Mesendoderm (in vitro differentiated cells): ENCODE data around the gene CYSRT1.
"Not testable (repeated sequence)": the region's sequence is repeated elsewhere in the genome, so short reads cannot be mapped to it uniquely, and the experiment has no call there.

Source experiments
- DNase-seq: peaks from one replicate; pipeline ENCODE4 v3.0.0; 2013
- H2AK5ac ChIP-seq: 2 replicates; pipeline ENCODE4 v1.6.1; 2013; ENCODE audit warnings: low read length, inconsistent platforms
- H2BK120ac ChIP-seq: 2 replicates; pipeline ENCODE4 v1.6.1; 2013; ENCODE audit warnings: low read depth, mild to moderate bottlenecking, low read length, moderate library complexity, mixed read lengths
- H2BK15ac ChIP-seq: replicated peaks from 2 replicates; pipeline ENCODE4 v1.6.1; 2013; ENCODE audit warnings: low read depth, mild to moderate bottlenecking, moderate library complexity
- H2BK5ac ChIP-seq: 2 replicates; pipeline ENCODE4 v1.6.1; 2013; ENCODE audit warnings: low read length, inconsistent platforms
- H3K18ac ChIP-seq: 2 replicates; pipeline ENCODE4 v1.6.1; 2013; ENCODE audit warnings: mild to moderate bottlenecking, low read length, mixed read lengths
- H3K23ac ChIP-seq: one replicate; pipeline ENCODE4 v1.6.1; 2013; ENCODE audit warnings: low read length
- H3K27ac ChIP-seq: 2 replicates; pipeline ENCODE4 v1.5.1; 2013; ENCODE audit warnings: low read depth, mild to moderate bottlenecking, inconsistent platforms, low read length, moderate library complexity
- H3K27me3 ChIP-seq: 2 replicates; pipeline ENCODE4 v1.6.1; 2013; ENCODE audit warnings: low read length, control low read depth, mild to moderate bottlenecking, inconsistent platforms; ENCODE audit not compliant: insufficient read depth, poor library complexity
- H3K36me3 ChIP-seq: 2 replicates; pipeline ENCODE4 v1.6.1; 2013; ENCODE audit warnings: low read length, inconsistent platforms; ENCODE audit not compliant: control insufficient read depth, insufficient read depth
- H3K4ac ChIP-seq: one replicate; pipeline ENCODE4 v1.6.1; 2013; ENCODE audit warnings: low read depth, mild to moderate bottlenecking, low read length, moderate library complexity
- H3K4me1 ChIP-seq: 2 replicates; pipeline ENCODE4 v1.6.1; 2013; ENCODE audit warnings: low read depth, low read length, inconsistent platforms; ENCODE audit not compliant: control insufficient read depth
- H3K4me2 ChIP-seq: 2 replicates; pipeline ENCODE4 v1.6.1; 2013; ENCODE audit warnings: low read length
- H3K4me3 ChIP-seq: 2 replicates; pipeline ENCODE4 v1.5.1; 2013; ENCODE audit warnings: mild to moderate bottlenecking, low read length
- H3K56ac ChIP-seq: one replicate; pipeline ENCODE4 v1.6.1; 2013; ENCODE audit warnings: low read length
- H3K79me1 ChIP-seq: 2 replicates; pipeline ENCODE4 v1.6.1; 2013; ENCODE audit warnings: low read length, inconsistent platforms
- H3K79me2 ChIP-seq: 2 replicates; pipeline ENCODE4 v1.6.1; 2013; ENCODE audit warnings: mild to moderate bottlenecking, low read length; ENCODE audit not compliant: control insufficient read depth, insufficient read depth
- H3K9ac ChIP-seq: 2 replicates; pipeline ENCODE4 v1.6.1; 2013; ENCODE audit warnings: low read length, inconsistent platforms
- H4K5ac ChIP-seq: one replicate; pipeline ENCODE4 v1.6.1; 2013; ENCODE audit warnings: low read length
- H4K8ac ChIP-seq: one replicate; pipeline ENCODE4 v1.6.1; 2013; ENCODE audit warnings: low read depth, mild to moderate bottlenecking, control low read depth, low read length, moderate library complexity
- WGBS: extraction: QIAGEN DNeasy Blood & Tissue Kit; methylation state at CpG from one replicate; pipeline ENCODE4 v1.1.7; 2013; ENCODE audit warnings: low lambda C conversion rate, missing lambda C conversion rate; ENCODE audit not compliant: insufficient coverage; ENCODE audit errors: extremely low coverage; 5-methylcytosine and 5-hydroxymethylcytosine counted together

Gene CYSRT1

DNA sequence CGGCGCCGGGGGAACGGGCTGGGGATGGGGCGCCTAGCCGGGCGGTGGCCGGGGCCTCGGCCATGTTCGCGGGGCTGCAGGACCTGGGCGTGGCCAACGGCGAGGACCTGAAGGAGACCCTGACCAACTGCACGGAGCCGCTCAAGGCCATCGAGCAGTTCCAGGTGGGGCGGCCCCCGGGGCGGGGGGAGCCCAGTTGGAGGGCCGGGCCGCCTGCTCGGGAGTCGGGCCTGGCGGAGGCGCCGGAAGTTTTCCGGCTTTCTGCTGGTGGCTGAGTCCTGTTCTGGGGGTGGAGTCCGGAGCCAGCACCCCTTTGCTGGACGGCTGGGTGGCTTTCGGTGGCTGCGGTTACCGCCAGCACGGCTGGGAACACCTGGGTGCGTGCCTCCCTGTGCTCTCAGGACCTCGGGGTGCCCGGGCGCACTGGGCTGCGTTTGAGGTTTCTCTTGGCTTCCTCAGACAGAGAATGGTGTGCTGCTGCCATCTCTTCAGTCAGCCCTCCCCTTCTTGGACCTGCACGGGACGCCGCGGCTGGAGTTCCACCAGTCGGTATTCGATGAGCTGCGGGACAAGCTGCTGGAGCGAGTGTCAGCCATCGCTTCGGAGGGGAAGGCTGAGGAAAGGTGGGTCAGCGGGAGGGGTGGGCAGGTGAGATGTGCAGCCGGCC is 30.6 kb downstream of the CYSRT1 start:
- peaks cover 16% of the 10 kb centered on the region for H3K79me2 ChIP-seq
- peaks cover 4% of the 10 kb centered on the region for H3K4me1 ChIP-seq
- no peak overlapping the region for H4K5ac ChIP-seq
- no peak overlapping the region for H3K23ac ChIP-seq
- H2AK5ac ChIP-seq, result no peak overlapping the region
- H2BK15ac ChIP-seq, result no peak overlapping the region
- peaks cover 9% of the 10 kb centered on the region for H3K79me1 ChIP-seq
- peak overlapping the region; percentile 92 for H4K8ac ChIP-seq
- peak overlapping the region; percentile 82 for H3K4me3 ChIP-seq
- H2BK5ac ChIP-seq, result no peak overlapping the region
- peak overlapping the region; percentile 54 for H3K27ac ChIP-seq
- no peaks in the 10 kb centered on the region for H3K27me3 ChIP-seq
- H3K4ac ChIP-seq, result peak overlapping the region; percentile 89
- no CpG with 5 or more reads among the region's 51 CpGs for WGBS
- H3K9ac ChIP-seq, result peak overlapping the region; percentile 94
- peak; percentile 66 for DNase-seq
- H3K18ac ChIP-seq, result peak overlapping the region; percentile 81
- H3K36me3 ChIP-seq, result peaks cover 3% of the 10 kb centered on the region
- no peak overlapping the region for H2BK120ac ChIP-seq
- H3K56ac ChIP-seq, result peak overlapping the region; percentile 85
- peak overlapping the region; percentile 51 for H3K4me2 ChIP-seq

DNA sequence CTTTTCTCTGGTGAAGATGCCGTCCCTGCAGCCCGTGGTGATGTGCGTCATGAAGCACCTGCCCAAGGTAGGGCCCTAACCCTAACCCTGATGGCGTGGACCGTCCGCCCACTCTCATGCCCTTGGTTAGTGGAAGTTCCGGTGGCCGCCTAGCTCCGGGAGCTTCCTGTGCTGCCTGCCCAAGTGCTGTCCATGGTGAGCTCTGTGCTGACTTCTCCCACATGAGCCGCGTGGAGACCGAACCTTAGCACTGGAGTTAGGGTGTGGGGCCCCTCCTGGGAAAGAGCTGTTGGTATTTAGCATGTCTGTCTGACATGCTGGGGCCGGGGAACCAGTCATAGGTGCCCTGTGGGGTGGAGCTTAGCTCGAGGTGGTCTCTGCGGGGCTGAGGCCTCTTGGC is 31.4 kb downstream of the CYSRT1 start:
- no peak overlapping the region for H2BK5ac ChIP-seq
- no peak overlapping the region for H2BK15ac ChIP-seq
- peak overlapping the region; percentile 51 for H3K4me2 ChIP-seq
- no peak for DNase-seq
- H3K56ac ChIP-seq, result peak overlapping the region; percentile 85
- H3K79me1 ChIP-seq, result peaks cover 9% of the 10 kb centered on the region
- no peak overlapping the region for H3K23ac ChIP-seq
- peak overlapping the region; percentile 94 for H3K9ac ChIP-seq
- H3K36me3 ChIP-seq, result peaks cover 3% of the 10 kb centered on the region
- H3K27me3 ChIP-seq, result no peaks in the 10 kb centered on the region
- no peak overlapping the region for H4K5ac ChIP-seq
- H3K27ac ChIP-seq, result no peak overlapping the region
- no peak overlapping the region for H3K4ac ChIP-seq
- H3K79me2 ChIP-seq, result peaks cover 16% of the 10 kb centered on the region
- peaks cover 3% of the 10 kb centered on the region for H3K4me1 ChIP-seq
- WGBS, result no CpG with 5 or more reads among the region's 15 CpGs
- H3K18ac ChIP-seq, result no peak overlapping the region
- H2AK5ac ChIP-seq, result no peak overlapping the region
- H3K4me3 ChIP-seq, result no peak overlapping the region
- no peak overlapping the region for H2BK120ac ChIP-seq
- H4K8ac ChIP-seq, result no peak overlapping the region

DNA sequence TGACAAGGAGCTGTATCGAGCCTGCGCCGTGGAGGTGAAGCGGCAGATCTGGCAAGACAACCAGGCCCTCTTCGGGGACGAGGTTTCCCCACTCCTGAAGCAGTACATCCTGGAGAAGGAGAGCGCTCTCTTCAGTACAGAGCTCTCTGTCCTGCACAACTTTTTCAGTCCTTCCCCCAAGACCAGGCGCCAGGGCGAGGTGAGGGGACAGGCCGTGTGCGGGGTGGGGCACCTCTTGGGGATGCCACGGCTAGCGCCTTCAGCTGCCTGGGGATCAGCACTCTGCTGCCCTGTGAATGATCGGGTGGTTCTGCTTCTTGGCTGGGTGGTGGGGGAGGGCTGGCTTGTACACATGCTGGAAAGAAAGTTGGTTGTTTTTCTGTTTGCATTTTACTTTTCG is 31.9 kb downstream of the CYSRT1 start:
- Histone ChIP-seq H3K27ac (no peak overlapping the region), H3K27me3 (no peaks in the 10 kb centered on the region), H3K36me3 (peaks cover 3% of the 10 kb centered on the region), H3K9ac (peak overlapping the region; percentile 2), H3K18ac (no peak overlapping the region), H3K4me2 (no peak overlapping the region), H2AK5ac (no peak overlapping the region), H3K79me2 (peaks cover 16% of the 10 kb centered on the region), H4K5ac (no peak overlapping the region), H3K56ac (no peak overlapping the region), H3K4ac (no peak overlapping the region), H3K4me3 (no peak overlapping the region), H3K23ac (no peak overlapping the region), H2BK15ac (no peak overlapping the region), H3K4me1 (peaks cover 3% of the 10 kb centered on the region), H2BK5ac (no peak overlapping the region), H4K8ac (no peak overlapping the region), H2BK120ac (no peak overlapping the region), H3K79me1 (peaks cover 9% of the 10 kb centered on the region)
- WGBS, result no CpG with 5 or more reads among the region's 15 CpGs
- no peak for DNase-seq

DNA sequence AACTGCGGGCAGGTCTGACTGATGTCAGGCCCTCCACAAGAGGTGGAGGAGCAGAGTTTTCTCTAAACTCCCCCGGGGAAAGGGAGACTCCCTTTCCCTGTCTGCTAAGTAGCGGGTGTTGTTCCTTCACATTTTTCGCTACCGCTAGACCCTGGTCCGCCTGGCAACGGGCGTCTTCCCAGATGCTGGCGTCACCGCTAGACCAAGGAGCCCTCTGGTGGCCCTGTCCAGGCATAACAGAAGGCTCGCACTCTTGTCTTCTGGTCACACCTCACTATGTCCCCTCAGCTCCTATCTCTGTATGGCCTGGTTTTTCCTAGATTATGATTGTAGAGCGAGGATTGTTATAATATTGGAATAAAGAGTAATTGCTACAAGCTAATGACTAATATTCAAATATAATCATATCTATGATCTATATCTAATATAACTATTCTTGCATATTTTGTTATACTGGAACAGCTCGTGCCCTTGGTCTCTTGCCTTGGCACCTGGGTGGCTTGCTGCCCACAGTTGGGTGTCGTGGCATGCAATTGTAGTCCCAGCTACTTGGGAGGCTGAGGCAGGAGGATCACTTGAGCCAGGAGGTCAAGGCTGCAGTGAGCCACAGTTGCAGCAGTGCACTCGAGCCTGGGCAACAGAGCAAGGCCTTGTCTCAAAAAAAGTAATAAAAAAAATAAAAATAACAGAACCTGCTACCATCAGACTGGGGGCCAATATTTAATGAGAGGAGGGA is 37.4 kb downstream of the CYSRT1 start:
- not testable (repeated sequence) for H3K79me2 ChIP-seq, H2AK5ac ChIP-seq, H3K18ac ChIP-seq, H3K79me1 ChIP-seq, H3K27ac ChIP-seq, H3K4me2 ChIP-seq, H2BK120ac ChIP-seq, H3K9ac ChIP-seq, H2BK5ac ChIP-seq, H3K4ac ChIP-seq, H4K8ac ChIP-seq, H3K4me1 ChIP-seq, H3K56ac ChIP-seq, H3K4me3 ChIP-seq, H4K5ac ChIP-seq, H3K23ac ChIP-seq, H2BK15ac ChIP-seq, H3K27me3 ChIP-seq
- peaks cover 11% of the 10 kb centered on the region for H3K36me3 ChIP-seq
- no CpG with 5 or more reads among the region's 15 CpGs for WGBS
- DNase-seq, result peak; percentile 63

DNA sequence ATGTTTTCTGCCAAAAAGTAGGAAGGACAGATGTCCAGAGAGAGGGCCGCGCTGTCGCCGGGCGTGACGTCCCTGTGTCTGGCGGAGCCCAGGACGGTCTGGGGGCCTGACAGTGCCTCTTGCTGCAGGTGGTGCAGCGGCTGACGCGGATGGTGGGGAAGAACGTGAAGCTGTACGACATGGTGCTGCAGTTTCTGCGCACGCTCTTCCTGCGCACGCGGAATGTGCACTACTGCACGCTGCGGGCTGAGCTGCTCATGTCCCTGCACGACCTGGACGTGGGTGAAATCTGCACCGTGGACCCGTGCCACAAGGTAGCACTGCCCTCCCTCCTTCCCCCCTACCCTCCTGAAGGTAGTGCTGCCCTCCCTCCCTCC is 37.9 kb downstream of the CYSRT1 start:
- H2BK5ac ChIP-seq, result no peak overlapping the region
- H3K27me3 ChIP-seq, result no peaks in the 10 kb centered on the region
- H2BK15ac ChIP-seq, result no peak overlapping the region
- H2AK5ac ChIP-seq, result no peak overlapping the region
- WGBS, result no CpG with 5 or more reads among the region's 24 CpGs
- no peak overlapping the region for H4K5ac ChIP-seq
- no peaks in the 10 kb centered on the region for H3K4me1 ChIP-seq
- DNase-seq, result no peak
- H3K56ac ChIP-seq, result no peak overlapping the region
- no peak overlapping the region for H3K27ac ChIP-seq
- no peak overlapping the region for H4K8ac ChIP-seq
- no peak overlapping the region for H3K4me3 ChIP-seq
- no peak overlapping the region for H3K23ac ChIP-seq
- no peak overlapping the region for H3K4ac ChIP-seq
- no peak overlapping the region for H3K4me2 ChIP-seq
- no peak overlapping the region for H3K9ac ChIP-seq
- no peak overlapping the region for H2BK120ac ChIP-seq
- no peaks in the 10 kb centered on the region for H3K79me2 ChIP-seq
- peaks cover 11% of the 10 kb centered on the region for H3K36me3 ChIP-seq
- H3K79me1 ChIP-seq, result no peaks in the 10 kb centered on the region
- no peak overlapping the region for H3K18ac ChIP-seq
